SJSA1 (cell line): ENCODE data around the gene CCDC141. TPM values are rescaled to one million over a fixed set of nuclear protein-coding genes. Genes with fewer than 3 reads are reported as not detected.
"Not testable (repeated sequence)": the region's sequence is repeated elsewhere in the genome, so short reads cannot be mapped to it uniquely, and the experiment has no call there.

ENCODE experiments used
- DNase-seq, 2 experiments: peaks; one replicate each; pipeline ENCODE4 v3.0.0-alpha.2; 2015 to 2020; ENCODE audit warnings: low spot score in 2 of 2, low read depth in 1 of 2
- H3K27ac ChIP-seq: fragments of 250-450 bp; sonication (Bioruptor Pico); 2 replicates; pipeline ENCODE4 v1.5.1; 2020; ENCODE audit warnings: mild to moderate bottlenecking, moderate library complexity
- H3K27me3 ChIP-seq: fragments of 250-450 bp; sonication (Bioruptor Pico); replicated peaks from 2 replicates; pipeline ENCODE4 v1.5.1; 2020; ENCODE audit warnings: mild to moderate bottlenecking, moderate library complexity
- H3K36me3 ChIP-seq: fragments of 250-450 bp; sonication (Bioruptor Pico); 2 replicates; pipeline ENCODE4 v1.5.1; 2020; ENCODE audit warnings: mild to moderate bottlenecking
- H3K4me1 ChIP-seq: fragments of 250-450 bp; sonication (Bioruptor Pico); replicated peaks from 2 replicates; pipeline ENCODE4 v1.6.1; 2021; ENCODE audit warnings: mild to moderate bottlenecking
- H3K4me3 ChIP-seq: fragments of 250-450 bp; sonication (Bioruptor Pico); 2 replicates; pipeline ENCODE4 v1.5.1; 2020; ENCODE audit warnings: mild to moderate bottlenecking
- H3K9me3 ChIP-seq: fragments of 250-450 bp; sonication (Bioruptor Pico); replicated peaks from 2 replicates; pipeline ENCODE4 v1.5.1; 2020; ENCODE audit warnings: mild to moderate bottlenecking
- total RNA-seq: library from RNA; depleted of rRNA; stranded (reverse); fragments of >200 nt; shearing (Covaris generic); gene quantifications from 2 replicates; pipeline ENCODE4 v1.2.3, GENCODE V29; 2014

The CCDC141 gene
- total RNA-seq, 1 experiment from 2014 or later: not detected

DNA sequence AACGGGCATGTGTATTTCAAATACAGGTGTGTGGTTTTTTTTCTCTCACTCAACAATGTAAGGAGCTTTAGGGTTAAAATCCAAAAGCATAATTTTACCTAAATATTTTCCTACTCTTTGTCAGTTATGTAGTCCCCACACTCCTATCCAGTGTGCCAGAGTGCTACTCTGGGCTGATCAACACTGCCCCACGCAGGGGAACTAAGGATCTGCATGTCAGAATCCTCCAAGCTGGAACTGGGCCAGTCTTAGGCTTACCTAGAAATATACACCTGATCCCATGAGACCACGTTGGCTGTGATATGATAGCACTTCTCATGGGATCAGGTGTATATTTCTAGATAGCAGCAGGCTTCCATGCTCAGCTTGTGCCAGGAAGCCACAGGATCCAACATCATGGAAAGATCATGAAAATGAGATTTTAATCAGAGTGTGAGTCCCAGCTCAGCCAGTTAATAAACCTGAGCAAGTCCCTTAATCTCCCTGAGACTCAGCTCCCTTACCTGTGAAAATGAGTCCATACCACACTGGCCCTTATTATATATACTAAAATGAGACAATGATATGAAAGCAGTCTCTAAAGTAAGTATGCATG lies 29.7 kb downstream of the CCDC141 start:
- no peak overlapping the region for H3K4me3 ChIP-seq
- H3K4me1 ChIP-seq: no peaks in the 10 kb centered on the region; the same call in 1 of the 2 replicates
- no peaks in the 10 kb centered on the region for H3K9me3 ChIP-seq
- DNase-seq: no peak
- no peaks in the 10 kb centered on the region for H3K36me3 ChIP-seq
- no peak overlapping the region for H3K27ac ChIP-seq
- no peaks in the 10 kb centered on the region for H3K27me3 ChIP-seq

- no peaks in the 10 kb centered on the region for H3K27me3 ChIP-seq
- no peak overlapping the region for H3K27ac ChIP-seq
- no peaks in the 10 kb centered on the region for H3K36me3 ChIP-seq
- no peak overlapping the region for H3K4me3 ChIP-seq
- no peaks in the 10 kb centered on the region for H3K9me3 ChIP-seq
- no peak for DNase-seq
- H3K4me1 ChIP-seq: no peaks in the 10 kb centered on the region; the same call in 1 of the 2 replicates
Measured at GRCh38 chr2:179019260-179019659, 30.7 kb downstream of the CCDC141 start.

DNA sequence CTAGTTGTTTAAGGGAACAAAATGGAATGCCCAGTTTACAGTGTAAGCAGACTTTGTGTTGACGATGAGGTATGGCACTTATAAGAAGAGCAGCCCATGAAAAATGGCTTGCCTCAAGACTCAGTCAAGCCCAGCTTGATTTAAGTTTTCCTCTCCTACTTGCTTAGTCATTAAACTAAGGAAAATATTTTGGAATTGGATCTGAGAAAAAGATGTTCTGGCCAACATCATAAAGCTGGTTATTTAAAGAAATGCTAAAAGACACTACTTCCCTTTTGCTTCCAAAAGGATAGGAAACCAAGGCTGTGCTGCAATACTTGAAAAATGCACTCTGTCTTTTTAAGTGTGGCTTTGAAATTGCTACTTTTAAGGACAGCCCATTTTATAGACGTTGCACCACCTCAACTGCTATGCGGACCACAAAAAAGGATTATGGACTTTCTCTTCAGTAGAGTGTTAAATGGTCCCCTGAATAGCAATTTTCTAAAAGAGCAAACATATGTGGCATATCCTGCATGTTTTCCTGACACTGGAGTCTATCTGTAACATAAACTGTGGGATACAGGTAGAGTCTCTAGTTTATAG lies 32.1 kb downstream of the CCDC141 start:
- Histone ChIP-seq H3K27ac (no peak overlapping the region), H3K9me3 (no peaks in the 10 kb centered on the region), H3K4me3 (no peak overlapping the region), H3K36me3 (no peaks in the 10 kb centered on the region), H3K4me1 (no peaks in the 10 kb centered on the region; the same call in 1 of the 2 replicates), H3K27me3 (no peaks in the 10 kb centered on the region)
- DNase-seq: no peak

DNA sequence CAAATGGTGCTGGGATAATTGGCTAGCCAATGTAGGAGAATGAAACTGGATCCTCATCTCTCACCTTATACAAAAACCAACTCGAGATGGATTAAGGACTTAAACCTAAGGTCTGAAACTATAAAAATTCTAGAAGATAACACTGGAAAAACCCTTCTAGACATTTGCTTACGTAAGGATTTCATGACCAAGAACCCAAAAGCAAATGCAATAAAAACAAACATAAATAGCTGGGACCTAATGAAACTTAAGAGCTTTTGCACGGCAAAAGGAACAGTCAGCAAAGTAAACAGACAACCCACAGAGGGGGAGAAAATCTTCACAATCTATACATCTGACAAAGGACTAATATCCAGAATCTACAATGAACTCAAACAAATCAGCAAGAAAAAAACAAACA lies 35.7 kb downstream of the CCDC141 start:
- not testable (repeated sequence) for H3K9me3 ChIP-seq, H3K4me1 ChIP-seq, DNase-seq, H3K27ac ChIP-seq, H3K27me3 ChIP-seq, H3K36me3 ChIP-seq, H3K4me3 ChIP-seq

- H3K27ac ChIP-seq: no peak overlapping the region
- no peaks in the 10 kb centered on the region for H3K4me1 ChIP-seq
- no peaks in the 10 kb centered on the region for H3K27me3 ChIP-seq
- no peaks in the 10 kb centered on the region for H3K9me3 ChIP-seq
- H3K4me3 ChIP-seq: no peak overlapping the region
- no peaks in the 10 kb centered on the region for H3K36me3 ChIP-seq
- DNase-seq: no peak
Measured at GRCh38 chr2:179005976-179006375, 44.0 kb downstream of the CCDC141 start.

DNA sequence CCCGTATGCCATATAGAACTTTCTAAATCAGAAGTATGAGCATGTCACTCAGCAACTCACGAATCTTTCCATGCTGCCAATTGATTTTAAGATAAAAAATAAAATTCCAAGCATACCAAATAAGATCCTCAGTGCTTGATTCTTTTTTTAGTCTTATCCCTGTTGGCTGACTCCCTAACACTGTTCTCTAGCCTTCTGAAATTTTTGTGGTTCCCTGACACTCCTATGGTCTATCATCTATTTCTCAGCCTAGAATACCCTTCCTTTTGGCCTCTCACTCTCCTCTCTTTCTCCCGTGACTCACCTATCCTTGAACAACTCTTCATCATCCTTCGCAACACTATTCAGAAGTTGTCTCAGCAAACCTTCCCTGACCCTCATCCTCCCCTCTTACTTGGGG lies 50.5 kb downstream of the CCDC141 start:
- Histone ChIP-seq H3K9me3 (no peaks in the 10 kb centered on the region), H3K4me1 (no peaks in the 10 kb centered on the region), H3K27me3 (no peaks in the 10 kb centered on the region), H3K27ac (no peak overlapping the region), H3K4me3 (no peak overlapping the region), H3K36me3 (no peaks in the 10 kb centered on the region)
- DNase-seq: no peak

DNA sequence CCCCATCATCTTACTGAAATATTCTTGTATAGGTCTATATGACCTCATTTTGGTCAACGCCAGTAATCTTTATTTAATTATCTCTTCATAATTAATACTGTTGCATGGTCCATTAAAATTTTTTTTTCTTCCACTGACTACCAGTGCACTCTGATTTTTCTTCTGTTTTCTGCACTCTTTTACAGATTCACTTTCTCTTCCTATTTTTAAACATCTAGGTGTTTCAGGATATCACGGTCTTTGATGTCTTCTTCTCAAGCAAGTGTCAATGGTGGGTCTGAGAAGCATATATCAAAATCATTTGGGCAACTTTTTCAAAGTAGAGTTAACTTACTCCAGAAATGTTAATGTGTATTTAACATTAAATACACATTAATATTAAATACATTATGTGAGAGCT lies 51.4 kb downstream of the CCDC141 start:
- no peaks in the 10 kb centered on the region for H3K27me3 ChIP-seq
- no peak overlapping the region for H3K4me3 ChIP-seq
- H3K27ac ChIP-seq: no peak overlapping the region
- no peaks in the 10 kb centered on the region for H3K4me1 ChIP-seq
- H3K36me3 ChIP-seq: no peaks in the 10 kb centered on the region
- H3K9me3 ChIP-seq: no peaks in the 10 kb centered on the region
- DNase-seq: no peak

GRCh38 chr2:178997477-178997876 lies 52.5 kb downstream of the CCDC141 start:
- Histone ChIP-seq H3K36me3 (no peaks in the 10 kb centered on the region), H3K4me1 (no peaks in the 10 kb centered on the region), H3K9me3 (no peaks in the 10 kb centered on the region), H3K27me3 (no peaks in the 10 kb centered on the region), H3K4me3 (no peak overlapping the region), H3K27ac (no peak overlapping the region)
- no peak for DNase-seq

DNA sequence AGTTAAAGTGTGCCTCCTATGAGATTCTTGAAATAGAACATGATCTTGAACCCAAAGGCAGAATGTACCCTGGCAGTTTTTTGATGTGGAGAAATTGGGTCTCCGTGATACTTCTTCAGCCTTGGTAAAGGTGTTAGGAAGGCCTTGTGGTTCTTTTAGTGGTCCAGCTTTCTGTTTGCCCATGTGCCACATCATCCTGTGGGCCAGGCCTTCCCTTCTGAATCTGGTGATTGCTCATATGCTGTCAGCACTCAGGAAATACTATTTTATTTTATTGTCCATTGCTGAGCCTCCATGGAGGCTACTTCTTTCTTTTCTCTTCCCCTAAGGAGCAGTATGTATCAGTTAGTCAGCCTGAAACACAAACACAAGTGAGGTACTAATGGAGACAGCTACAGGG lies 52.9 kb downstream of the CCDC141 start:
- Histone ChIP-seq H3K4me1 (no peaks in the 10 kb centered on the region), H3K4me3 (no peak overlapping the region), H3K27me3 (no peaks in the 10 kb centered on the region), H3K36me3 (no peaks in the 10 kb centered on the region), H3K27ac (no peak overlapping the region), H3K9me3 (no peaks in the 10 kb centered on the region)
- DNase-seq: no peak

DNA sequence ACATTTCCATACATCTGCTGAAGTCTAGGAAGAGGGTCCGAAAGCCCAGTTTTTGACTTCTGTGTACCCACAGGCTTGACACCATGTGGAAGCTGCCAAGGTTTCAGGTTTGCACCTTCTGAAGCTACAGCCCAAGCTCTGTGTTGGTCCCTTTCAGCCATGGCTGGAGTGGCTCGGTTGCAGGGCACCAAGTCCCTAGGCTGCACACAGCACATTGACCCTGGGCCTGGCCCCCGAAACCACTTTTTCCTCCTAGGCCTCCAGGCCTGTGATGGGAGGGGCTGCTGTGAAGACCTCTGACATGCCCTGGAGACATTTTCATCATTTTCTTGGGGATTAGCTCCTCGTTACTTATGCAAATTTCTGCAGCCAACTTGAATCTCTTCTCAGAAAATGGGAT lies 55.7 kb downstream of the CCDC141 start:
- Histone ChIP-seq H3K4me3 (no peak overlapping the region), H3K36me3 (no peaks in the 10 kb centered on the region), H3K9me3 (no peaks in the 10 kb centered on the region), H3K4me1 (no peaks in the 10 kb centered on the region), H3K27me3 (no peaks in the 10 kb centered on the region), H3K27ac (no peak overlapping the region)
- no peak for DNase-seq

DNA sequence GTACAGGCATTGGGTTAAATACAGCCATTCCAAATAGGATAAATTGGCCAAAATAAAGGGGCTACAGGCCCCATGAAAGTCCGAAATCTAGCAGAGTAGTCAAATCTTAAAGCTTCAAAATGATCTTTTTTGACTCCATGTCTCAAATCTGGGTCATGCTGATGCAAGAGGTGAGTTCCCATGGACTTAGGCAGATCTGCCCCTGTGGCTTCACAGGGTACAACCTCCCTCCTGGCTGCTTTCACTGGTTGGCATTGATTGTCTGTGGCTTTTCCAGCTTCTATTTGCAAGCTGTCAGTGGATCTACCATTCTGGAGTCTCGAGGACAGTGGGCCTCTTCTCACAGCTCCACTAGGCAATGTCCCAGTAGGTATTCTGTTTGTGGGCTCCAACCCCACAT lies 56.1 kb downstream of the CCDC141 start:
- Histone ChIP-seq H3K27ac (no peak overlapping the region), H3K36me3 (no peaks in the 10 kb centered on the region), H3K27me3 (no peaks in the 10 kb centered on the region), H3K4me1 (no peaks in the 10 kb centered on the region), H3K4me3 (no peak overlapping the region), H3K9me3 (no peaks in the 10 kb centered on the region)
- no peak for DNase-seq

- H3K9me3 ChIP-seq, H3K4me3 ChIP-seq, H3K27ac ChIP-seq, H3K27me3 ChIP-seq, H3K4me1 ChIP-seq, H3K36me3 ChIP-seq, DNase-seq: not testable (repeated sequence)
Measured at GRCh38 chr2:178992719-178993118, 57.2 kb downstream of the CCDC141 start.

- Histone ChIP-seq H3K27me3 (no peaks in the 10 kb centered on the region), H3K27ac (no peak overlapping the region), H3K4me1 (no peaks in the 10 kb centered on the region), H3K4me3 (no peak overlapping the region), H3K9me3 (no peaks in the 10 kb centered on the region), H3K36me3 (no peaks in the 10 kb centered on the region)
- DNase-seq: no peak
Measured at GRCh38 chr2:178990533-178991241, 59.2 kb downstream of the CCDC141 start.

DNA sequence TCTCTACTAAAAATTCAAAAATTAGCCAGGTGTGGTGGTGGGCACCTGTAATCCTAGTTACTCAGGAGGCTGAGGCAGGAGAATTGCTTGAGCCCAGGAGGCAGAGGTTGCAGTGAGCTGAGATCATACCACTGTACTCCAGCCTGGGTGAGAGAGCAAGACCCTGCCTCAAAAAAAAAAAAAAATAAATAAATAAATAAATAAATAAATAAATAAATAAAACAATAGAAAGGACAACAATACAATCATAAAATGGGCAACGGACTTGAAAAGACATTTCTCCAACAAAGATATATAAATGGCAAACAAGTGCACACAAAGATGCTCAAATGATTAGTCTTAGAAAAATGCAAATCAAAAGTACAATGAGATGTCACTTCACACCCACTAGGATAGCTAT lies 60.5 kb downstream of the CCDC141 start:
- H3K27ac ChIP-seq, H3K4me1 ChIP-seq, H3K36me3 ChIP-seq, H3K4me3 ChIP-seq, H3K27me3 ChIP-seq, DNase-seq, H3K9me3 ChIP-seq: not testable (repeated sequence)
